Effector memory CD4-positive, alpha-beta T cell (primary cell): ENCODE measurements around the gene FARS2.

Experiments used
- DNase-seq, 3 donors: peaks; one replicate each; pipeline ENCODE4 v3.0.0-alpha.2; 2020
- H3K27ac ChIP-seq: 2 replicates; pipeline ENCODE4 v1.7.0; 2013; ENCODE audit warnings: mild to moderate bottlenecking, low read length, moderate library complexity; ENCODE audit not compliant: insufficient read depth, poor library complexity, severe bottlenecking
- H3K27me3 ChIP-seq: replicated peaks from 2 replicates; pipeline ENCODE4 v1.7.0; 2013; ENCODE audit warnings: mild to moderate bottlenecking, low read length; ENCODE audit not compliant: insufficient read depth, control insufficient read depth, poor library complexity, severe bottlenecking
- H3K36me3 ChIP-seq: 2 replicates; pipeline ENCODE4 v1.7.0; 2013; ENCODE audit warnings: mild to moderate bottlenecking, low read length, moderate library complexity; ENCODE audit not compliant: control insufficient read depth, insufficient read depth
- H3K4me1 ChIP-seq: 2 replicates; pipeline ENCODE4 v1.7.0; 2013; ENCODE audit warnings: low read length, mild to moderate bottlenecking; ENCODE audit not compliant: control insufficient read depth, insufficient read depth, poor library complexity, severe bottlenecking
- H3K4me3 ChIP-seq: 2 replicates; pipeline ENCODE4 v1.7.0; 2013; ENCODE audit warnings: low read length, low read depth, mild to moderate bottlenecking; ENCODE audit not compliant: insufficient read depth, poor library complexity, severe bottlenecking
- H3K9me3 ChIP-seq: 2 replicates; pipeline ENCODE4 v1.7.0; 2013; ENCODE audit warnings: mild to moderate bottlenecking, low read length, moderate library complexity; ENCODE audit not compliant: control insufficient read depth

Gene FARS2

DNA sequence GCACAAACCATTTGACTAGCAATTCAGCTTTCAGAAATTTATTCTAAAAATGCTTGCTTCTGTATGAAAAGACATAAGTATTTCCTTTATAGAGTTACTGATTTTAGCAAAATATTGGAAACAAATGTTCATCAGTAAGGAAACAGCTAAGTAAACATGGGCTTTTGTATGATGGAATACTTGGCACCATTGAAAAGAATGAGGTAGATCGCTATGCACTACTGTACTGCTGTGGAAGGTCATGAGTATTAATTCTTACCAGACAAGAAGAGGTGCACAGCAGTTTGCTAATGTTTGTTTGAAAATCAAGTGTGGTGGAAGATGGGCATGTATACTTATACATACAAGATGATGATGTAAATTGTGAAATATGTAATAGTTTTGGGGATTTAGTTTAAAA is 73.0 kb downstream of the FARS2 start:
- no peaks in the 10 kb centered on the region for H3K36me3 ChIP-seq
- no peak overlapping the region for H3K27ac ChIP-seq
- no peak overlapping the region for H3K4me3 ChIP-seq
- H3K4me1 ChIP-seq, result peaks cover 4% of the 10 kb centered on the region
- DNase-seq, result no peak
- no peaks in the 10 kb centered on the region for H3K9me3 ChIP-seq
- H3K27me3 ChIP-seq, result no peaks in the 10 kb centered on the region

DNA sequence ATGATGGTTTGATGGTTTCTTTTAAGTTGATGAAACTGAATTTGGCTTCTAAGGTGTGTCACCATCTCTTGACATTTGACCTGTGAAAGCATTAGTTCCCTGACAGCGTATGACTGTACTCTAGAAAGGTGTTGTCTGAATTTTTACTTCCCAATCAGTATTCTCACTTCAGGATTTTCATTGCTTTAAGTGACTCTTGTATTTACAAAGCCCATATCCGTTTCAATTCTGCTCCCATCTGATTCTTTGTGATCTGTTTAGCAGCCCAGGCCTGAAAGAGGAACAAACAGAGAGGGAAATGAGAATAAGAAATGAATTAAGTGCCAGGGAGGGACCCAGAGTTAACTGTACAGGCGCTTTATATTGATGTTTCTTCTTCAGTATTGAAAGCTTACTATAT is 73.7 kb downstream of the FARS2 start:
- Histone ChIP-seq H3K9me3 (no peaks in the 10 kb centered on the region), H3K4me1 (peaks cover 4% of the 10 kb centered on the region), H3K27ac (no peak overlapping the region), H3K36me3 (no peaks in the 10 kb centered on the region), H3K27me3 (no peaks in the 10 kb centered on the region), H3K4me3 (no peak overlapping the region)
- no peak for DNase-seq

DNA sequence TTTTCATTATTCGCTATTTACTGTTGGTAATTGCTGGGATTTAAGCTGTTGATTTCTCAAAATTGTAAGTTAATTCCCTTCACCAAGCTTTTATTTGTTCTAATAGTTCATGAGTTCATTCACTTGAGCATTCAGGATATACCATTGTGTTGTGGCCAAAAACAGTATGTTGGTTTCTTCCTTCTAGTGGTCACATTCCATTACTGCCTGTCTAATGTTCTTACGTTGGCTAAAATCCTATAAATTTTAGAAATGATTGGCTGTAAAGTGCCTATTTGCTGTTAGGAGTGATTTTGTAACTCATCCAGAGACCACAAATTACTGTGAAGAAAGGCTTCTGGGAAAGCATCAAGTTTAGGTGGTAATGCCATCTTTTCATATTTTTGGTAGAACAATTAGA is 76.3 kb downstream of the FARS2 start:
- Histone ChIP-seq H3K36me3 (no peaks in the 10 kb centered on the region), H3K4me1 (peaks cover 4% of the 10 kb centered on the region), H3K9me3 (no peaks in the 10 kb centered on the region), H3K27ac (no peak overlapping the region), H3K4me3 (no peak overlapping the region), H3K27me3 (no peaks in the 10 kb centered on the region)
- no peak for DNase-seq

DNA sequence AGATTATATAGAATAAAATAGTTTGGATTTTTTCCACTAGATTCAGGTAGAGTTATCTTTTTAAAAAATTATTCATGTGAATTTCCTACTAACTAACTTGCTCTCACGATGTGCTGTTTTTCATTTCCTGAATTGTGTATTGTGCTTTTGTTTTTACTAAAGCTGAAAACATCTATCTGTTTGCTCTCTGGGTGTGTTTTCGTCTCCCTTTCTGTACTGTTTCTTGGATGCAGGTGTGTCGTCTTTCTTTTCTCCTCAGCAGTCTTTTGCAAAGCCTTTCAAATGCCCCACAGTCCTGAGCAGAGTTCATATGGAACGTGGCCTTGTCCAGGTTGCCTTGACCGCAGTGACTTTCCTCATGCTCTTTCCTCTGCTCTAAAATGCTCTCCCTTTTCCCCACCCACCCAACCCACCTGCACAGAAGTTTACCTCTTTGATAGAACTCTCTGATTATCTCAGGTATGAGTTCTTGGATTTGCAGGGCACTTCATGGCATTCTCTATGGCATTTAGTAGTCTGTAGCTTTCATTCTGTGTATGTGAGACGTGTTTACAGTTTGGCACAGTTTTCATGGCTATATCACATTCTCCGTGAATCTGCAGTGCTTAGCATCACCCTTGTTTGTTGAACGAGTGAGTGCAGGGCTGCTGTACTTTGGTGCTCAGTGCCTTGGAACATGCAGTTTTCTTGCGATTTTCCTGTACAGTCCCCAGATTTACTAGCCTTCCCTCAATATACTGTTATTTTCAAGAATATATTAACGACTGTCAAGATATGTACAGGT is 77.1 kb downstream of the FARS2 start:
- Histone ChIP-seq H3K27me3 (no peaks in the 10 kb centered on the region), H3K36me3 (no peaks in the 10 kb centered on the region), H3K27ac (no peak overlapping the region), H3K4me1 (peaks cover 4% of the 10 kb centered on the region), H3K4me3 (no peak overlapping the region), H3K9me3 (no peaks in the 10 kb centered on the region)
- no peak for DNase-seq

DNA sequence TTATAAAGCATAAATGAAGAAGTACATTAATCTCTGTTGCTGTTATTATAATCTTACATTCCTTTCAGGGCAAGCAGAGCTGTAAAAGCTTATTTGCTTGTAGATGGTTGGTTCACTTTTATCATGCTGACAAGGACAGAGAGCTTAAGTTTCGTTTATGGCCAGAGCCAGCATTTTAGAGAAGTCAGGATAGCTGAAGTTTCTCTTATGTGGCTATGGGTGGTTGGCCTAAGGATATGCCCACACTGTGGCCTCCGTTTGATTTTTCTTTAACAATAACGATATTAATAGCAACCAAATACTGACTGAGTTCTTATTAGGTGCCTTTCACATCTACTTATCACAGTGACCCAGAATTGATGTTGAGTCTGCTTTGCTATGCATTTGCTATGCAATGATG is 78.5 kb downstream of the FARS2 start:
- DNase-seq, result no peak
- no peaks in the 10 kb centered on the region for H3K36me3 ChIP-seq
- no peaks in the 10 kb centered on the region for H3K27me3 ChIP-seq
- no peak overlapping the region for H3K4me3 ChIP-seq
- peaks cover 4% of the 10 kb centered on the region for H3K4me1 ChIP-seq
- no peak overlapping the region for H3K27ac ChIP-seq
- no peaks in the 10 kb centered on the region for H3K9me3 ChIP-seq

DNA sequence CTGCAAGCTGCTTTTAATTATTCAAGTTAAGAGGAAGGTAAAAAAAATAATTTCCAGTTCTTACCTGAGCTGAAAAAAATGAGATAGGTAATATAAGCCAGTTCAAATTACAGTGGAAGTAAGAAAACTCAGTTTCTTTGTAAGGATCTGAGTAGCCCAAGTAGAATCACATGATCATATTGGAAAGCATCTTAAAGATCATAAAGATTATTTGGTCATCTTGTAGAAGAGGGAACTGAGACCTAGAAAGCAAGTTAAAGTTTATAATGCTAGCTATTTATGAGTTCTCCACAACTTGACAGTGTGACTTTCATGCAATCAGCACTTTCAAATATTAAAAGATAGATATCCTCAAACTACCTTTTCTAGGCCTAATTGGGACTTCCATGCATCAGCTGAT is 80.5 kb downstream of the FARS2 start:
- H3K27me3 ChIP-seq, result no peaks in the 10 kb centered on the region
- H3K4me3 ChIP-seq, result no peak overlapping the region
- no peak for DNase-seq
- no peak overlapping the region for H3K27ac ChIP-seq
- H3K4me1 ChIP-seq, result peaks cover 4% of the 10 kb centered on the region
- no peaks in the 10 kb centered on the region for H3K36me3 ChIP-seq
- no peaks in the 10 kb centered on the region for H3K9me3 ChIP-seq

DNA sequence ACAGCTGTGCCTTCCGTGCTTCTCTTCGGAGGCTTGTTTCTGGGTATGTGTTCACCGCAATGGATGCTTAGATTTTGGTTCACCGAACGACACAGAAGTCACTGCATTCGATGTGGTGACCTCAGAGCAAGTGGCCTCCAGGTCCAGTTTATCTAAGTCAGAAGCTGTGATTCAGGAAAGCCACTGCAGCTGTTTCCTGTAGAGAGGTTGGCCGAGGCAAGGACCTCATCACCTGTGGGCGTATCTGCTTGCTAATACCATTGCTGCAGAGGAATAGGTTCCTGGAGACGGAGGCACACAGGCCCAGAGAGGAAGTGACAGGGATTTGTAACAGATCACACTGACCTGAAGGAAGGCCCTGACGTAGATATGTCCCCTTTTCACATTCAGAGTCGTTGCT is 82.7 kb downstream of the FARS2 start:
- DNase-seq, result no peak
- Histone ChIP-seq H3K9me3 (no peaks in the 10 kb centered on the region), H3K4me3 (no peak overlapping the region), H3K27me3 (no peaks in the 10 kb centered on the region), H3K4me1 (no peaks in the 10 kb centered on the region), H3K27ac (no peak overlapping the region), H3K36me3 (no peaks in the 10 kb centered on the region)

DNA sequence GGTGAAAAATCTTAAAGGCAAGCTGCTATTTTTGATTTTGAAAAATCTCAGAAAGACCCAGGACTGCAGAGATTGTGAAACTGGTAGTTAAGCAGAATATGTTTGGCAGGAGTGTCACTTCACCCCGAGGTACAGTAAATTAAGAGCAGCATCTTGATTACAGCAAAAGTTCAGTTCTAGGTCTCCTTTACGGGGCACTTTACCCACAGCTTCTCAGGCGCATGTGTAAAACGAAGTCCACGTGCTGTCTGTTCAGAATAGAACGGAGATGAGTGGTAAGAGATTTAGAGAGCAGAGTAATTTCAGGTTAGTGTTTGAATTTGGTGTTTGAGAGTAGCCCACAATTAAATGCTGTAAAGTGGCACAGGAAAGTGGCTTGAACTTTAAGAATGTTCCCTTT is 84.0 kb downstream of the FARS2 start:
- H3K27ac ChIP-seq, result no peak overlapping the region
- H3K4me3 ChIP-seq, result no peak overlapping the region
- H3K4me1 ChIP-seq, result no peaks in the 10 kb centered on the region
- no peaks in the 10 kb centered on the region for H3K9me3 ChIP-seq
- no peak for DNase-seq
- no peaks in the 10 kb centered on the region for H3K27me3 ChIP-seq
- no peaks in the 10 kb centered on the region for H3K36me3 ChIP-seq

DNA sequence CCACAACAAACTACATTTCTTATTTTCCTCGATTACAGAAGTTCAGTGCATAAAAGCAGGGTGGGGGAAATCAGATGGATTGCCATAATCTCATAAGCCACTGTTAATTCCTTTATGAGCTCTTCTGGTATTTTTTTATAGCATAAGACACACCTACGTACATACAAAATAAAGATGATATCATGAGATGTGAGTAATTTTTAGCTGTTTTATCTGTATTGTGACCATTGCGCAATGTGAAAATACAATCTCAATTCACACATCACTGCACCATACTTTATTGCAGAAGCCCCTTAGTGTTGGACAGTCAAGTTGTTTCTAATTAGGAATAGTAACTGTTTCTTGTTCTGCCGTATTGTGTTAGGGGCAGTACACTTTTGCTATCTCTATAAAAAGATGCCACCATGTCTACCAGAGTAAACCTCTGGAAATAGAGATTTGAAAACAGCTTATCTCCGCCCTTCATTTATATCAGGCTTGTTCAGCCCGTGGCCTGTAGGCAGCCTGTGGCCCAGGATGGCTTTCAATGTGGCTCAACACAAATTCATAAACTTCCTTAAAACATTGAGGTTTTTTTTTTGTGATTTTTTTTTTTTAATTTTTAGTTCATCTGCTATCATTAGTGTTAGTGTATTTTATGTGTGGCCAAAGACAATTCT is 90.4 kb downstream of the FARS2 start:
- DNase-seq, result no peak
- Histone ChIP-seq H3K9me3 (no peaks in the 10 kb centered on the region), H3K4me1 (peaks cover 4% of the 10 kb centered on the region), H3K27me3 (no peaks in the 10 kb centered on the region), H3K4me3 (no peak overlapping the region), H3K36me3 (no peaks in the 10 kb centered on the region), H3K27ac (no peak overlapping the region)

DNA sequence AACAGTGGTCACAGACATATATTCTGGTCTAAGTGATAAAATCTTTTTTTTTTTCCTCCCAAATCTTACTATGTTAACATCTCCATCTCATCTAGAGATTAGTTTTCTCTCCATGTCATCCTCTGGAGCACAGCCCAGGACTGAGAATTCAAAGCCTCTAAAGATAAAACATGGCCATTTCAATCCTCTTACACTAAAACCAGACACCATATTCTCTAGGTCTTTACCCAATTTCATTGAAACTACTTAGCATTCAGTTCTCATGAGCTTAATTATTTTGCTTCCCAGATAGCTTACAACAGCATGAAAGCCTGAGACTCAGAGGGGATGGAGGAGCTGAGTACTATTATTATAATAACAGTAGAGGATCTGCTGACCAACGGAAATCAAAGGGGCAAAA is 92.7 kb downstream of the FARS2 start:
- Histone ChIP-seq H3K4me1 (peaks cover 4% of the 10 kb centered on the region), H3K9me3 (no peaks in the 10 kb centered on the region), H3K27me3 (no peaks in the 10 kb centered on the region), H3K27ac (no peak overlapping the region), H3K4me3 (no peak overlapping the region), H3K36me3 (no peaks in the 10 kb centered on the region)
- no peak for DNase-seq
